Mucosa of rectum (tissue), 2 donors: ENCODE results near the gene FBRSL1.

ENCODE experiments used
- H3K27ac ChIP-seq, 2 donors: one replicate each; pipeline ENCODE4 v1.7.0; 2013; ENCODE audit warnings: inconsistent platforms in 2 of 2, low read depth in 2 of 2, low read length in 2 of 2
- H3K27me3 ChIP-seq, 2 donors: one replicate each; pipeline ENCODE4 v1.7.0; 2013; ENCODE audit warnings: low read length in 2 of 2; ENCODE audit not compliant: control insufficient read depth in 2 of 2, insufficient read depth in 2 of 2
- H3K36me3 ChIP-seq, 2 donors: one replicate each; pipeline ENCODE4 v1.7.0; 2013; ENCODE audit warnings: low read length in 2 of 2; ENCODE audit not compliant: control insufficient read depth in 2 of 2, insufficient read depth in 2 of 2
- H3K4me1 ChIP-seq, 2 donors: one replicate each; pipeline ENCODE4 v1.7.0; 2013; ENCODE audit warnings: low read length in 2 of 2, mild to moderate bottlenecking in 1 of 2; ENCODE audit not compliant: control insufficient read depth in 2 of 2, insufficient read depth in 2 of 2
- H3K4me3 ChIP-seq, 2 donors: one replicate each; pipeline ENCODE4 v1.7.0; 2013; ENCODE audit warnings: low read length in 2 of 2
- H3K9ac ChIP-seq, 2 donors: one replicate each; pipeline ENCODE4 v1.7.0; 2013; ENCODE audit warnings: low read length in 2 of 2, low read depth in 1 of 2, mild to moderate bottlenecking in 1 of 2
- H3K9me3 ChIP-seq, 2 donors: one replicate each; pipeline ENCODE4 v1.7.0; 2013; ENCODE audit warnings: low read length in 2 of 2; ENCODE audit not compliant: control insufficient read depth in 2 of 2
- donor health status: healthy.
- donor health status: Normal muscosa, but diverticular disease.

The FBRSL1 gene

GRCh38 chr12:132525011-132525832 is 35.3 kb downstream of the FBRSL1 start:
- Histone ChIP-seq H3K9me3 (no peaks in the 10 kb centered on the region), H3K9ac (no peak overlapping the region), H3K4me1 (peaks cover 5 to 7% of the 10 kb centered on the region in 2 donors), H3K36me3 (no peaks in the 10 kb centered on the region), H3K4me3 (no peak overlapping the region), H3K27ac (no peak overlapping the region), H3K27me3 (no peaks in the 10 kb centered on the region)

- no peaks in the 10 kb centered on the region for H3K27me3 ChIP-seq
- no peaks in the 10 kb centered on the region for H3K4me1 ChIP-seq
- no peak overlapping the region for H3K27ac ChIP-seq
- H3K36me3 ChIP-seq: no peaks in the 10 kb centered on the region
- H3K4me3 ChIP-seq: no peak overlapping the region
- no peaks in the 10 kb centered on the region for H3K9me3 ChIP-seq
- no peak overlapping the region for H3K9ac ChIP-seq
These were observed 36.0 kb downstream of the FBRSL1 start for GRCh38 chr12:132525833-132526455.

- Histone ChIP-seq H3K27ac (no peak overlapping the region), H3K36me3 (no peaks in the 10 kb centered on the region), H3K27me3 (no peaks in the 10 kb centered on the region), H3K9me3 (no peaks in the 10 kb centered on the region), H3K4me3 (no peak overlapping the region), H3K4me1 (no peaks in the 10 kb centered on the region), H3K9ac (no peak overlapping the region)
These were observed 37.4 kb downstream of the FBRSL1 start for GRCh38 chr12:132527186-132527882.

- no peaks in the 10 kb centered on the region for H3K27me3 ChIP-seq
- no peak overlapping the region for H3K4me3 ChIP-seq
- H3K9ac ChIP-seq: no peak overlapping the region
- no peak overlapping the region for H3K27ac ChIP-seq
- H3K9me3 ChIP-seq: no peaks in the 10 kb centered on the region
- H3K36me3 ChIP-seq: no peaks in the 10 kb centered on the region
- no peaks in the 10 kb centered on the region for H3K4me1 ChIP-seq
These were observed 37.9 kb downstream of the FBRSL1 start for GRCh38 chr12:132527883-132528264.

- Histone ChIP-seq H3K4me3 (no peak overlapping the region), H3K9ac (no peak overlapping the region), H3K4me1 (no peaks in the 10 kb centered on the region), H3K27me3 (no peaks in the 10 kb centered on the region), H3K9me3 (no peaks in the 10 kb centered on the region), H3K27ac (no peak overlapping the region), H3K36me3 (no peaks in the 10 kb centered on the region)
These were observed 38.7 kb downstream of the FBRSL1 start for GRCh38 chr12:132528564-132529106.

- Histone ChIP-seq H3K36me3 (no peaks in the 10 kb centered on the region), H3K9me3 (no peaks in the 10 kb centered on the region), H3K4me1 (no peaks in the 10 kb centered on the region), H3K27me3 (no peaks in the 10 kb centered on the region), H3K9ac (no peak overlapping the region), H3K4me3 (no peak overlapping the region), H3K27ac (no peak overlapping the region)
These were observed 39.3 kb downstream of the FBRSL1 start for GRCh38 chr12:132529156-132529839.

- Histone ChIP-seq H3K27ac (no peak overlapping the region), H3K9ac (no peak overlapping the region), H3K27me3 (no peaks in the 10 kb centered on the region), H3K9me3 (no peaks in the 10 kb centered on the region), H3K36me3 (no peaks in the 10 kb centered on the region), H3K4me3 (no peak overlapping the region), H3K4me1 (no peaks in the 10 kb centered on the region)
These were observed 40.0 kb downstream of the FBRSL1 start for GRCh38 chr12:132529906-132530305.

GRCh38 chr12:132530447-132530846 is 40.5 kb downstream of the FBRSL1 start:
- no peaks in the 10 kb centered on the region for H3K27me3 ChIP-seq
- no peaks in the 10 kb centered on the region for H3K9me3 ChIP-seq
- H3K36me3 ChIP-seq: no peaks in the 10 kb centered on the region
- H3K27ac ChIP-seq: no peak overlapping the region
- H3K4me3 ChIP-seq: no peak overlapping the region
- no peaks in the 10 kb centered on the region for H3K4me1 ChIP-seq
- H3K9ac ChIP-seq: no peak overlapping the region

GRCh38 chr12:132530851-132531250 is 40.9 kb downstream of the FBRSL1 start:
- Histone ChIP-seq H3K27ac (no peak overlapping the region), H3K4me3 (no peak overlapping the region), H3K9me3 (no peaks in the 10 kb centered on the region), H3K36me3 (no peaks in the 10 kb centered on the region), H3K27me3 (no peaks in the 10 kb centered on the region), H3K9ac (no peak overlapping the region), H3K4me1 (no peaks in the 10 kb centered on the region)
